K562 (cell line): ENCODE data around the gene ALG5.

Source experiments
- POLR2A ChIP-seq: fragments of 450-650 bp; conservative IDR thresholded peaks from 2 replicates; pipeline ENCODE4 v1.6.1; 2016
- TEAD4 ChIP-seq, 2 experiments: sonication (generic) in 1 of 2; formaldehyde crosslinking in 1 of 2; IDR thresholded peaks; 2 replicates each; pipeline versions ENCODE4 v1.6.1 to v1.8.0; 2012 to 2022; ENCODE audit warnings: borderline replicate concordance in 1 of 2, inconsistent platforms in 1 of 2, low read length in 1 of 2, mild to moderate bottlenecking in 1 of 2, missing genetic modification reagents in 1 of 2
- TF ChIP-seq, protein P1 (sequence below), 3 experiments: IDR thresholded peaks in 2 of 3; conservative IDR thresholded peaks in 1 of 3; 2 replicates each; pipeline ENCODE4 v1.5.1; 2011 to 2012; ENCODE audit warnings: low read length in 3 of 3, mild to moderate bottlenecking in 3 of 3, control low read depth in 2 of 3, improper control_type of control experiment in 1 of 3, inconsistent platforms in 1 of 3, low read depth in 1 of 3, mixed read lengths in 1 of 3, moderate library complexity in 1 of 3; ENCODE audit not compliant: insufficient read depth in 2 of 3

DNA sequence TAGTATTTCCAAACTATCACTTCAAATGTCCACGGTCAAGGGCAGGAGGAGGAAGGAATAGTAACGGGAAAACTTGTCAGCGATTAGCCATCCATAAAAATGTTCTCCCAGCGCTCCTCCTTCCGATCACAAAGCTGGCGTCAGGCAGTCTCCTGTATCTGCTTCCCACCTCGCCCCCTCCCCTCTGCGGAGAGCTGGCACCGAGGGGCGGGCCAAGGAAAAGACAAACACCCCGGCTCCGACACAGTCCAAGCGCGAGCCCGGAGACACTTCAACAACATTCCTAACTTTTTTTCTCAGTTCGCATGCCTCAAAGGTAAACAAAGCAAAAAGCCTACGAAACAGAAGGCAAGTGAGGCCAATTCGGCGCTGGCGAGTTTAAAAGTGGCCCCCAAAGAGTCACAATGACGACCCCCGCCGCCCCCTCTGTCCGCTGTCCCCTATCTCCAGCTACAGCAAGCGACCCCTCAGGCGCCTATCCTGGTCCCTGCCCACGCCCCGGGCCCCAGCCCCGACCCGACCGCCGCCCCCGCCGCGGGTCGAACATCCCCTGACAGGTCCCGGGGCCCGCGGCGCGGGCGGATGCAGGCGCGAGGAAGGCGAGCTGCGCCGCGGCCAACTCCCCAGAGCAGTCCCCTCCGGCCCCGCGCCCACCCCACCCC is 79.8 kb downstream of the ALG5 start:
- TF ChIP-seq TEAD4 (IDR thresholded peaks at IDR 0.05; ENCODE audit: low read length) (no peak), TEAD4 (CRISPR knock-in tag; IDR thresholded peaks at IDR 0.05; ENCODE audit: borderline replicate concordance) (no peak), POLR2A (no peak)
- TF ChIP-seq, protein P1, sequence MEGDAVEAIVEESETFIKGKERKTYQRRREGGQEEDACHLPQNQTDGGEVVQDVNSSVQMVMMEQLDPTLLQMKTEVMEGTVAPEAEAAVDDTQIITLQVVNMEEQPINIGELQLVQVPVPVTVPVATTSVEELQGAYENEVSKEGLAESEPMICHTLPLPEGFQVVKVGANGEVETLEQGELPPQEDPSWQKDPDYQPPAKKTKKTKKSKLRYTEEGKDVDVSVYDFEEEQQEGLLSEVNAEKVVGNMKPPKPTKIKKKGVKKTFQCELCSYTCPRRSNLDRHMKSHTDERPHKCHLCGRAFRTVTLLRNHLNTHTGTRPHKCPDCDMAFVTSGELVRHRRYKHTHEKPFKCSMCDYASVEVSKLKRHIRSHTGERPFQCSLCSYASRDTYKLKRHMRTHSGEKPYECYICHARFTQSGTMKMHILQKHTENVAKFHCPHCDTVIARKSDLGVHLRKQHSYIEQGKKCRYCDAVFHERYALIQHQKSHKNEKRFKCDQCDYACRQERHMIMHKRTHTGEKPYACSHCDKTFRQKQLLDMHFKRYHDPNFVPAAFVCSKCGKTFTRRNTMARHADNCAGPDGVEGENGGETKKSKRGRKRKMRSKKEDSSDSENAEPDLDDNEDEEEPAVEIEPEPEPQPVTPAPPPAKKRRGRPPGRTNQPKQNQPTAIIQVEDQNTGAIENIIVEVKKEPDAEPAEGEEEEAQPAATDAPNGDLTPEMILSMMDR (IDR thresholded peaks at IDR 0.05 in 2 of 3, conservative IDR thresholded peaks at IDR 0.05 in 1 of 3; ENCODE audit: insufficient read depth in 2 of 3, low read depth in 1 of 3, low read length in 3 of 3), result no peak
